Stimulated activated CD4-positive, alpha-beta T cell treated with anti-CD3 and anti-CD28 coated beads, Interleukin-4, amount 100 ng/mL, for 24 hours (primary cell): ENCODE measurements around the gene ZNF808.
"Not testable (repeated sequence)": the region's sequence is repeated elsewhere in the genome, so short reads cannot be mapped to it uniquely, and the experiment has no call there.

Experiments used
- DNase-seq: peaks from one replicate; pipeline ENCODE4 v3.0.0-alpha.2; 2020

The ZNF808 gene

DNA sequence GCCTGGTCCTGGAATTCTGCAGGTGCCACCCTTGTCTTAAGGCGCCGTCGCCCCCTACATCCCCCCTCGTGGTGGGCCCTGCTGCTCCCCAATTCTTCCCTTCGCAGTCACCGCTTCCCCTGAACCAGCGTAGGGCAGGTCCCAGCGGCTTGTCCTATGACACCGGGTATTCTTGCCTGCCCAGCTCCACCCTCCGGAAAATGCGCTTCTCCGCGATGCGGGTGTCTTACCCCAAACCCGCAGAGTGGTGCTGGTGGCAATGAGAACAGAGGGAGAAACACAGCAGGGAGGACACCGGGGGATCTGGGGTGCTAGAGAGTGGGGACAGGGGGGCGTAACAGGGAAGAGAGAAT is 9.0 kb downstream of the ZNF808 start:
- DNase-seq = peak; percentile 57

DNA sequence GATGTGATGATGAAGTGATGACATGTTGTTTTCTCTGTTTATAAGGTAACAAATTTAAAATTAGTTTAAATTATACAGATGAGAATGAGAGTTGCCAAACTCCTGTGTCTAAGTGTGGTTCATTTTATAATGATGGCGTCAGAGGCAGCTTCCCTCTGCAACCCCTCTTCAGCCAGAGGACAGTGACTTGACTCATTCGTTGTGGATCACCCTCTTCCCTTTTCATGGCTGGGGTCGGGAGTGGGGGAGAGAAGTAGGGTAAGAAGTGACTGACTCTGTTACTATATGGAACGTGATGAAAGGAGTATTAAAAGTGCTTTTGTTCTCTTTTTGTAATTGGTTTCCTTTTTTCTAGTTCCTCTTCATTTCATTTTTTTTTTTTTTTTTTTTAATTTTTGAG is 11.3 kb downstream of the ZNF808 start:
- not testable (repeated sequence) for DNase-seq

DNA sequence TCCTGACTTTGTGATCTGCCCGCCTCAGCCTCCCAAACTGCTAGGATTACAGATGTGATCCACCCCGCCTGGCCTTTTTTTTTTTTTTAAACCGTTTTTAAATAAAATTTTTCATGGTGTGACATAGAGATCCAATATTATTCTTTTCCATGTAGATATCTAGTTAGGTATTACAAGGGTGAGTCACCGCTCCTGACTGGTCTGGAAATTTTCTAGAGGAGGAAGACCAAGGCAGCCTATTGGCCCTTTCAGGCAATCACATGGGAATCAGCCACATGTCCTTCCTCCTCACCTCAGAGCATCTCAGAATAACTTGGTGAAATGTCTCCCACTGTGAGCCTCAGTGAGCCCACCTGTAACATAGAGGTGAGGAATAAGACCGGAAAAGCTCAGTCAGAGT is 13.7 kb downstream of the ZNF808 start:
- not testable (repeated sequence) for DNase-seq

DNA sequence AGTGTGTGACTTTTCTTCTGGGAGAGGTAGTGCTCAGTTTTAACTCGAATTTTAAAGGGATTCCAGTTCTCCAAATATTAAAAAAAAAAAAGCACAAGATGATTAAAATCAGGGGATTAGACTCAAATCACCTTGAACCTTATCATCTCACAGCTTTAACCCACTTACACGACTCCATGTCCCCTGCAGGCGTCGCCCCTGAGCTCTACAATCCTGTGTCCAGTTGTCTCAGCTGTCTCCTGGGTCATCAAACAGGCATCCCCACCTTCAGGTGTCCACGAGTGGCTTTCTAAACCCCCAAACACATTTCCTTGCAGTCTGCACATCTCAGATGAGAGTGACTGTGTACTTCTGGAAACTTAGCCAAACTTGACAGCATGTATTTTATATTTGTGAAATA is 14.1 kb downstream of the ZNF808 start:
- DNase-seq = no peak

DNA sequence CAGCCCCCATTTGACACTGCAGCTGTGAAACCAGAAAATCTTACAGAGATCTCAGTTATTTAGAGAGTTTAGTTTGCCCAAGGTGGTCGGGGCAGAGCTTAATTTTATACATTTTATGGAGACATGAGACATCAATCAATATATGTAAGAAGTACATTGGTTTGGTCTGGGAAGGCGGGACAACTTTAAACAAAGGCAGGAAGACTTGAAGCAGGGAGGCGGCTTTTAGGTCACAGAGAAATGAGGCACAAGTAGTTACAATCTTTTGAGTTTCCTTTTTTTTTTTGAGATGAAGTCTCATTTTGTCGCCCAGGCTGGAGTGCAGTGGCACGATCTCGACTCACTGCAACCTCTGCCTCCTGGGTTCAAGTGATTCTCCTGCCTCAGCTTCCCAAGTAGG is 15.1 kb downstream of the ZNF808 start:
- DNase-seq = not testable (repeated sequence)

DNA sequence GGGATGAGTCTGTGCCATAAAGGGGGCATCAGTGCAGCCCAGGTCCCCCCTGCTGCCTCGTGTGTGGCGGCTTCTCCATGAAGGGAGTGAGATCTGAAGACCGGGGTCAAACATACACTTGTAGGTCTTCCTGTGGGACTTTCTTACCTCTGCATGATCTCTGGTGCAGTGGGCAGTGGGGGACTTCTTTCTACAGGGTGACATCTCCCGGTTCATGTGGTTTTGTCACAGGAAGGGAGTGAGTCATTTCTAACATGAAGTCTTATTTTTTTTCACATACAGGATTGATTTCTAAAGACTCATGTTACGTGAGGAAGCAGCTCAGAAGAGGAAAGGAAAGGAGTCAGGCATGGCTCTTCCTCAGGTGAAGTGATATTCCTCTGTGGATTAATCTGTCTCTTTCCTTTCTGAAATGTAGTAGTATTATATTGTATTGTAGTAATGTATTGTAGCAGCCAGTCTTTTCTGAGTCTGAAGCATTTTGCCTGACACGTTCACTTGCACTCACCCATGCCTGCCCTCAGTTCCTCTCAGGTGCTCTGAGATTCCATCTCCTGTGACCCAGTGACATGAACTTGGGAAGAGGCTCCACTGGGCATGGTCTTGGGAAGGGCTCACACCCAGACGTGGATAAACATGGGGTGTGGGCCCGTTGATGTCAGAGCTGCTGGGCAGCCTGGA is 15.7 kb downstream of the ZNF808 start:
- peak; percentile 21 for DNase-seq

DNA sequence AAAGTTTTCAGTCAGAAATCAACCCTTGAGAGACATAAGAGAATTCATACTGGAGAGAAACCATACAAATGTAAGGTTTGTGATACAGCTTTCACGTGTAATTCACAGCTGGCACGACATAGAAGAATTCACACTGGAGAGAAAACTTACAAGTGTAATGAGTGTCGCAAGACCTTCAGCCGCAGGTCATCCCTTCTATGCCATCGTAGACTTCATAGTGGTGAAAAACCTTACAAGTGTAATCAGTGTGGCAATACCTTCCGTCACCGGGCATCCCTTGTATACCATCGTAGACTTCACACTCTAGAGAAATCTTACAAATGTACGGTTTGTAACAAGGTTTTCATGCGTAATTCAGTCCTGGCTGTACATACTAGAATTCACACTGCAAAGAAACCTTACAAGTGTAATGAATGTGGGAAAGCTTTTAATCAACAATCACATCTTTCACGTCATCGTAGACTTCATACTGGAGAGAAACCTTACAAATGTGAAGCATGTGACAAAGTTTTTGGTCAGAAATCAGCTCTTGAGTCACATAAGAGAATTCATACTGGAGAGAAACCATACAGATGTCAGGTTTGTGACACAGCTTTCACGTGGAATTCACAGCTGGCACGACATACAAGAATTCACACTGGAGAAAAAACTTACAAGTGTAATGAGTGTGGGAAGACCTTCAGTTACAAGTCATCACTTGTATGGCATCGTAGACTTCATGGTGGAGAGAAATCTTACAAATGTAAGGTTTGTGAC is 26.9 kb downstream of the ZNF808 start:
- no peak for DNase-seq

DNA sequence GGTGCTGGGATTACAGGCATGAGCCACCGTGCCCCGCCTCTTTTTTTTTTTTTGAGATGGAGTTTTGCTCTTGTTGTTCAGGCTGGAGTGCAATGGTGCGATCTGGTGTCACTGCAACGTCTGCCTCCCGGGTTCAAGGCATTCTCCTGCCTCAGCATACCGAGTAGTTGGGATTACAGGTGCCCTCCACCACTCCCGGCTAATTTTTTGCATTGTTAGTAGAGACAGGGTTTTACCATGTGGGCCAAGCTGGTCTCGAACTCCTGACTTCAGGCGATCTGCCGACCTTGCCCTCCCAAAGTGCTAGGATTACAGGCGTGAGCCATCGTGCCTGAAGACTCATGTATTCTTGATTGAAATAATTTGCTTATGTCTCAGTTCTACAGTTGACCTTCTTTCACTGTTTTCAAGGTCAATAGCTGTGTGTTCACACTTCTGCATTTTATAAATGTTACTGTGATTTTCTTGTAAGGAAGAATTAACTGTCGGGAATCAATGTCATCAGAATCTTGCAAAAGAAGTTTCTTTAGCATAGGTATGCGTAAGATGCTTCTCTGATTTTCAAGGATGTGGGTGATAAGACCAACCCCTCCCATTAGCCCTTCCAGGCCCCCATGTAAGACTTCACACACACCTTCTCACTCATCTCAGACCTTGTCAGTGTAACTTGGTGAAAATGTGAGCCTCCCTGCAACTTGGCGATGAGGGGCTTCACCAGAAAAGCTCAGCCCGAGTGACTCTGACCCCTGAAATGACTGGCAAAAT is 29.9 kb downstream of the ZNF808 start:
- no peak for DNase-seq

DNA sequence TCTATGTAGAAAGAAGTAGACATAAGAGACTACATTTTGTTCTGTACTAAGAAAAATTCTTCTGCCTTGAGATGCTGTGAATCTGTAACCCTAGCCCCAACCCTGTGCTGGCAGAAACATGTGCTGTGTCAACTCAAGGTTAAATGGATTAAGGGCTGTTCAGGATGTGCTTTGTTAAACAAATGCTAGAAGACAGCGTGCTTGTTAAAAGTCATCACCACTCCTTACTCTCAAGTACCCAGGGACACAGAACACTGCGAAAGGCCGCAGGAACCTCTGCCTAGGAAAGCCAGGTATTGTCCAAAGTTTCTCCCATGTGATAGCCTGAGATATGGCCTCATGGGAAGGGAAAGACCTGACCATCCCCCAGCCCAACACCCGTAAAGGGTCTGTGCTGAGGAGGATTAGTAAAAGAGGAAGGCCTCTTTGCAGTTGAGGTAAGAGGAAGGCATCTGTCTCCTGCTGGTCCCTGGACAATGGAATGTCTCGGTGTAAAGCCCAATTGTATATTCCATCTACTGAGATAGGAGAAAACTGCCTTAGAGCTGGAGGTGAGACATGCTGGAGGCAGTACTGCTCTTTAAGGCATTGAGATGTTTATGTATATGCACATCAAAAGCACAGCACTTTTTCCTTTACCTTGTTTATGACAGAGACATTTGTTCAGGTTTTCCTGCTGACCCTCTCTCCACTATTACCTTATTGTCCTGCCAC is 31.4 kb downstream of the ZNF808 start:
- not testable (repeated sequence) for DNase-seq

DNA sequence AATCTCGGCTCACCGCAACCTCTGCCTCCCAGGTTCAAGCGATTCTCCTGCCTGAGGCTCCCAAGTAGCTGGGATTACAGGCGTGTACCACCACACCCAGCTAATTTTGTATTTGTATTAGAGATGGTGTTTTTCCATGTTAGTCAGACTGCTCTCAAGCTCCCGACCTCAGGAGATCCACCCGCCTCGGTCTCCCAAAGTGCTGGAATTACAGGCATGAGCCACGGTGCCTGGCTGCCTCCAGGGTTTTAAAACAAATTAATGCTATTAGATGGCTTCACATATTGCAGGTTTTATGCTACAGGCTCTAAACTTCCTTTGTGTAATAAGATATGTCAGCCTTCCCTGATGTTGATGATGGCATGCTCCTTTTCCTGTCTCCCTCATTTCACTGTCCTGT is 34.1 kb downstream of the ZNF808 start:
- not testable (repeated sequence) for DNase-seq

DNA sequence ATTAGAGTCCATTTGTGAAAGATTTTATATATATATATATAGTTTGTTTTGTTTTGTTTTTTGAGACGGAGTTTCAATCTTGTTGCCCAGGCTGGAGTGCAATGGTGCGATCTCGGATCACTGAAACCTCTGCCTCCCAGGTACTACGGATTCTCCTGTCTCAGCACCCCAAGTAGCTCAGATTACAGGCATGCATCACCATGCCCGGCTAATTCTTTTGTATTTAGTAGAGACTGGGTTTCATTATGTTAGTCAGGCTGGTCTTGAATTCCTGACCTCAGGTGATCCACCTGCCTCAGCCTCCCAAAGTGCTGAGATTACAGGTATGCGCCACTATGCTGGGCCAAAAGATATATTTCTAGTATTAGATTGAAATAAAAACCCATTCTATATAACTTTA is 38.7 kb downstream of the ZNF808 start:
- DNase-seq = no peak

DNA sequence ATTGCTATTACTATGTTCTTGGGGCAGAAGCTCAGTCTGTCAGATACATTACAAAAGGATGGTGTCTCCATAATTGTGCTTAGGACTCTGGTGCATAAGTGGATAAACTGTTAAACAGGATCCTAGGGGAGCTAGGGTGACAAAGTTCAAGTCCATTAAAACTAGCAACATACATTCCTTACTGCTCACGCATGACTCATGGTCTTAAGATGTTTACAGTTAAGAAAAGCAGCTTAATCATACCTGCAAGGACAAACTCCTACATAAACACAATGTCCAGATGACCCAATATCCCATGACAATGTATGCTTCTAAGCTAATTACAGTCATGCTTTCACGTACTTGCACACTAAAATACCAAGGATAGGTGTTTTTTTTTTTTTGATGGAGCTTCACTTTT is 39.1 kb downstream of the ZNF808 start:
- DNase-seq = no peak

DNA sequence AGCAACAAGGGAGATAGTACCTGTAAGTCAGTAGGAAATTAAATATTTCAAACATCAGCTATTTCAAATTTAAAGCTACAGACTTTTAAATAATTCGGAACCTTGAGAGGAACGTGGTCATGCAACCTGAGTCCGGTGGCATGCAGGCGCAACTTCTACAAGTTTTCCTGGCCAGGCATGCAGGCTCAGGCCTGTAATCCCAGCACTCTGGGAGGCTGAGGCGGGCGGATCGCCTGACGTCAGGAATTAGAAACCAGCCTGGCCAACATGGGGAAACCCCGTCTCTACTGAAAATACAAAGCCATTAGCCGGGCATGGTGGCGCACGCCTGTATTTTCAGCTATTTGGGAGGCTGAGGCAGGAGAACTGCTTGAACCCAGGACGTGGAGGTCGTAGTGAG is 40.5 kb downstream of the ZNF808 start:
- DNase-seq = no peak

DNA sequence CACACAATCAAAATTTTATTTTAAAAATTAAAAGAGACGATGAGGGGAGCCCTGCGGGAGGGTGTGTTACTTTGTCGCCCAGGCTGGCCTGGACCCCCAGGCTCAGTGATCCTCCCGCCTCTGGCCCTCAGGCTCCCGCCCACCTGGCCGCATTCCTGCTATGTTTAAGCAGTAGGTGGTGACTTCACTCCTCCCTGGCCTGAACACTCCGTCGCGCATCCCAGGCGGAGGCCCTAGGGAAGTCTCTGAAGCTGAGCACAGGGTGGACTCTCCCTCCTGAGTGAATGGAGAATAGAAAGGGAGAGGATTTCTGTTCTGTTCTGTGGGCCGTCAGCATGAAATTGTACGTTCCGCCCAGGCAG is 42.2 kb downstream of the ZNF808 start:
- not testable (repeated sequence) for DNase-seq

DNA sequence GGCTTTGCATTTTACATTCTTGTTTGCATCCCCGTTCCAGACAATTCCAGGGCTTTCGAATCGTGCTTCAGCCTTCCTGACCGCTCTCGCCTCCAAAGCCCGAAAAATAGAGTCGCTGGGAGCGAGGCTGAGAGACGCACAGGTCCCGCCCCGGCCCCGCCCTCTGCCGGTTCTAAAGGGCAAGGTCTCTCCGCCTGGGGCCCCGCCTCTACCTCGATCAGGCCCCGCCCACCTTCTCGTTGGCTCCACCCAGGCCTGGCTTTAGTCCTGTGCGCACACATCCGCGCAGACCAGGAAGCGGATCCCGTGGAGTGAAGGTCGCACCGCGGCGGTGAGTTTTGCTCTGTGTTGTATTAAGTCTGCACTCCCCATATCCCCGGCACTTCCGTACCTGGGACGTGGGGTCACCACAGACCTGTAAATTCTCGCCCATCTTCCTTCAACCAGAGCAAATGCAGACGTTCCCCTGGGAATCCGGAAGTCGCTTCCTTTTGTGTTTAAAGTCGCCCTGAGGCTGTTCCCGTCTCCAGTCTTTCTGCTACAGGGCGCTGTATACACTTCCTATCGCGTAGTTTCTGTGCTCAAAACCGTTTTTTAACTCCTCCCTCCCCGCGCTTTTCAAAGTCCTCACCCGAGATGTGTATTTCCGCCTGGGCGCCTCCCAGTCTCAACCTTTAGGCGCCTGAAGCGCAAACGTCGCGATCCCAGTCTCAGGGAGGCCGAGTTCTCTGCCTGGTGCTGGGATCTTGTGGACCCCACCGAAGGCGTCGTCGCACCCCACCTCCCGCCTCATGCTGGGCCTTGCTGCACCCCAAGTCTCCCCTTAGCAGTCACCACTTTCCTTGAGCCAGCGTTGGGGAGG is 42.8 kb downstream of the ZNF808 start, which contains the start of gene ZNF701:
Gene ZNF701 (plus strand): TSS at position 288 of the 862 bp plus-strand sequence. CDS start 3,861 bp downstream, outside the sequence.
- peak; percentile 95 for DNase-seq

DNA sequence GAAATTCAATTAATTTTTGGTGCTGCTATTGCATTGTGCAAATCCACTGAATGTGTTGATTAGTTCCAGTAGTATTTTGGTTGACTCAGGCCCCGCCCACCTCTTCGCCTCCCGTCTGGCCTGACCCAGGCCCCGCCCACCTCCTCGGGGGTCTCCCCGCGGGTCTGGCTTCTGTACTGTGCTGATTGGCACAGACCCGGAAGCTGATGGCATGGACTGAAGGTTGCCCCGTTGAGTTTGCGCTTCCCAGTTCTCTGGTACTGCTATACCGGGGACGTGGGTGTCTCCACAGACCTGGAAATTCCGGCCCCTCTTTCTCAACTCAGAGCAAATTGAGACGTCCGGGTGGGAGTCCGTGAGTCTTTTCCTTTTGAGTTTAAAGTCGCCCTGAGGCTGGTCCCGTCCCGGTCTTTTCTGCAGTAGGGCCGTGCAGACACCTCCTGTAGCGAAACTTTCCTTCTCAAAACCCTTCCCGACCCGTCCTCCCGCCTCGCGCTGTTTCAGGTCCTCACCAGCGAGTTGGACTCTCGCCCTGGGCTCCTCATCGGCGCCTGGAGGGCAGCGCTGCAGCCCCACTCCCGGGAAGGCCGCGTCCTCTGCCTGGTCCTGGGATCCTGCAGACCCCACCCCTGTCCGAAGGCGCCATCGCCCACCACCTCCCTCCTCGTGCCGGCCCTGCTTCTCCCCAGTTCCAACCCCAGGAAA is 57.4 kb downstream of the ZNF808 start:
- no peak for DNase-seq

DNA sequence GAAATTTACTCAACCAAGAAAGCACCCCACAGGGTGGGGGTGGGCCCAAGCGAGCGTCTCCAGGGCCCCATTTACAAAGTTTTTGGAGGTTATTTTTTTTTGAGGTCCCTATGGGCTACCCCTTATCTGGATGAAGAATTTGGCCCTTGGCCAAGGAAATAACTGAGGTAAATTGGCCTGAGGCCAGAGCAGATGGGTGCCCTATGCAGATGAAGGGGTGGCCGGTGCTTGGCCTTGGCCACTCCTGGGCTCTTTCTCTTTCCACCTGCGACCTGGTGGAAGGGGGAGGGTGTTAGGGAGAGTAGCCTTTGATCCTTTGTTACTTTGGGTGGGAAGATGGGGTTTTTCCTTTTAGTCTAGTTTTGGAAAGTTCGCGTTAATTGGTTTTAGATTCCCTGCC is 58.1 kb downstream of the ZNF808 start:
- no peak for DNase-seq

DNA sequence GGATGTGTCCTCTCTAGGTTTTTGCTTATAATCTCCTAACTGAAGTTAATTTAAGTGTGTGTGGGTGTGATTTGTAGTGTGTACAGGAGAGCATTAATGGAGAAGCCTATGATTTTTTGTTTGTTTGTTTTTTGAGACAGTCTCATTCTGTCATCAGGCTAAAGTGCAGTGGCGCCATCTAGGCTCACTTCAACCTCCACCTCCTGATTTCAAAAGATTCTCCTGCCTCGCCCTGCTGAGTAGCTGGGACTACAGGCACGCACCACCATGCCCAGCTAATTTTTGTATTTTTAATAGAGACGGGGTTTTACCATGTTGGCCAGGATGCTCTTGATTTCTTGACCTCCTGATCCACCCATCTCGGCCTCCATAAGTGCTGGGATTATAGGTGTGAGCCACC is 63.3 kb downstream of the ZNF808 start:
- no peak for DNase-seq

DNA sequence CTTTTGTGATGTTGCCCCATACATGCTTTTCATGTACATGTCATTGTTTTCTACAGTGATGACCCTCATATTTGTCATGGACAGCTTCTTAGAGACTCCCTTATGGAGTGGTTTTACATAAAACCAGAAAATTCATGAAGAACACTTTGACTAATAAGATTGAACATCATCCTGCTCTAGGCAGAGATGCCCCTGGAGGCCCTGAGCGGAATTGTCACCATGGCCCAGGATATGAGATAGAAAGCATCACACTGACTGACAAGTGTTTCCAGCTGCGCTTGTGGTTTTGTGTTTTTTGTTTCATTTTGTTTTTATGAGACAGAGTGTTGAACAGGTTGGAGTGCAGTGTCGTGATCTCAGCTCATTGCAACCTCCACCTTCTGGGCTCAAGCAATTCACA is 64.8 kb downstream of the ZNF808 start:
- no peak for DNase-seq

DNA sequence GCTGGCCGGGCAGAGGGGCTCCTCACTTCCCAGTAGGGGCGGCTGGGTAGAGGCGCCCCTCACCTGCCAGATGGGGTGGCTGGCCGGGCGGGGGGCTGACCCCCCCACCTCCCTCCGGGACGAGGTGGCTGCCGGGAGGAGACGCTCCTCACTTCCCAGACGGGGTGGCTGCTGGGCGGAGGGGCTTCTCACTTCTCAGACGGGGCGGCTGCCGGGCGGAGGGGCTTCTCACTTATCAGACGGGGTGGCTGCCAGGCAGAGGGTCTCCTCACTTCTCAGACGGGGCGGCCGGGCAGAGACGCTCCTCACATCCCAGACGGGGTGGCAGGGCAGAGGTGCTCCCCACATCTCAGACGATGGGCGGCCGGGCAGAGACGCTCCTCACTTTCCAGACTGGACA is 66.0 kb downstream of the ZNF808 start:
- DNase-seq = not testable (repeated sequence)

DNA sequence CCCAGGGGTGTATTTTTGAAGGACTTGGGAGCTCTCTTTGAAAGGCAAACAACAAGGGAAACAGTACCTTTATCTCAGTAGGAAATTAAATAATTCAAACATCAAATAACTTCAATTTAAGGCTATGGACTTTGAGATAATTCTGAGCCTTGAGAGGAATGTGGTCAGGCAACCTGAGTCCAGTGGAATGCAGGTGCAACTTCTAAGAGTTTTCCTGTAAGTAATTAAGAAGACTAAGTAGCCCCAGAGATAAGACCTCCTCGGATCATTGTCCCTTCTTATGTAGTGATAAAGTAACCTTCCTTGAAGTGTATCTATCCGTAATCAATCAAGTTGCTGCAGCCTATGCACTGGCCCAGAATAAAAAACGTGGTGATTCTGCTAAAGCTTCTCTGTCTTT is 71.8 kb downstream of the ZNF808 start:
- DNase-seq = no peak

DNA sequence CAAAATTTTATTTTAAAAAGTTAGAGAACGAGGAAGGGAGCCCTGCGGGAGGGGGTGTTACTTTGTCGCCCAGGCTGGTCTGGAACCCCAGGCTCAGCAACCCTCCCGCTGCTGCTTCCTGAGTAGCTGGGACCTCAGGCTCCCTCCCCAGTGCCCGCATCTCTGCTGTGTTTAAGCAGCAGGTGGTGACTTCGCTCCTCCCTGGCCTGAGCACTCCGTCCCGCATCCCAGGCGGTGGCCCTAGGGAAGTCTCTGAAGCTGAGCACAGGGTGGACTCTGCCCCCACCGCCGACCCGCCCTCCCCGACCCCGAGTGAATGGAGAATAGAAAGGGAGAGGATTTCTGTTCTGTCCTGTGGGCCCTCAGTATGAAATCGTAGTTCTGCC is 73.2 kb downstream of the ZNF808 start:
- no peak for DNase-seq
